ENCODE results near the gene GAPDHS. TPM values are rescaled to one million over a fixed set of nuclear protein-coding genes. Genes with fewer than 3 reads are reported as not detected.

The GAPDHS gene
- total RNA-seq, 1 experiment from 2014 or later, result not detected

- no peaks in the 10 kb centered on the region for H4K20me1 ChIP-seq (ENCODE audit: insufficient read depth)
- peak overlapping the region; percentile 94 for H3K4me2 ChIP-seq (ENCODE audit: low read length)
- H3K9me2 ChIP-seq (ENCODE audit: insufficient read depth), result no peaks in the 10 kb centered on the region
- CTCF ChIA-PET, result interaction anchor here (1.0 to 2.5 kb wide), 4 partner anchors 14 to 239 kb away, joined by 3 to 11 read pairs (median 4); no protein-coding TSS in a partner anchor
- peak overlapping the region; percentile 94 for H3K27ac ChIP-seq (ENCODE audit: low read depth, low read length)
- intact Hi-C loops (cut with micrococcal nuclease), result no loop called here
- H3K27me3 ChIP-seq (ENCODE audit: insufficient read depth, low read length), result no peaks in the 10 kb centered on the region
- peaks cover 13 to 31% of the 10 kb centered on the region in 2 experiments for H3K4me1 ChIP-seq (ENCODE audit: control insufficient read depth in 1 of 2, insufficient read depth in 2 of 2, low read length in 2 of 2)
- BruUV-seq (replicated peaks), result no TSS peak
- no peak overlapping the region for H2AFZ ChIP-seq (ENCODE audit: low read depth, low read length, poor library complexity, severe bottlenecking)
- POLR2A ChIA-PET, result interaction anchor here (0.6 to 2.4 kb wide), 10 partner anchors 10 to 368 kb away, joined by 3 to 22 read pairs (median 4); no protein-coding TSS in a partner anchor
- TF ChIP-seq TCF7L2 (IDR thresholded peaks at IDR 0.05; ENCODE audit: borderline replicate concordance, extremely low read depth, insufficient read depth, insufficient read length) (no peak), JUND (IDR thresholded peaks at IDR 0.05) (no peak), SIN3A (IDR thresholded peaks at IDR 0.05; ENCODE audit: low read depth) (peak; percentile 52), CEBPB (IDR thresholded peaks at IDR 0.05; ENCODE audit: low read depth) (no peak), ZFX (IDR thresholded peaks at IDR 0.05) (no peak), CTCF (IDR thresholded peaks at IDR 0.05 in 2 of 3, conservative IDR thresholded peaks at IDR 0.05 in 1 of 3; ENCODE audit: borderline replicate concordance in 1 of 3, insufficient read depth in 1 of 3, low read depth in 2 of 3, low read length in 2 of 3) (no peak), POLR2A (IDR thresholded peaks at IDR 0.05; ENCODE audit: borderline replicate concordance, extremely low read depth, insufficient read depth, insufficient read length) (no peak), POLR2AphosphoS5 (IDR thresholded peaks at IDR 0.05; ENCODE audit: low read depth, low read length) (peak; percentile 82), SP1 (IDR thresholded peaks at IDR 0.05; ENCODE audit: low read depth) (no peak), ZNF274 (IDR thresholded peaks at IDR 0.05; ENCODE audit: low read depth, low read length) (no peak), CBX3 (IDR thresholded peaks at IDR 0.05; ENCODE audit: low read depth) (no peak), MAX (IDR thresholded peaks at IDR 0.05) (peak; percentile 94), SRF (IDR thresholded peaks at IDR 0.05; ENCODE audit: low read depth) (no peak), REST (IDR thresholded peaks at IDR 0.05; ENCODE audit: low read depth) (no peak), ELF1 (IDR thresholded peaks at IDR 0.05; ENCODE audit: borderline replicate concordance, low read depth) (no peak)
- H3K36me3 ChIP-seq (ENCODE audit: control insufficient read depth in 1 of 2, insufficient read depth in 2 of 2, low read length in 2 of 2), result peaks cover 12 to 30% of the 10 kb centered on the region in 2 experiments; a peak in 3 of 4 replicates
- RAD21 ChIA-PET (ENCODE audit: low non-redundant PET in 1 of 2, low total read pairs in 2 of 2, uncharacterized antibody in 2 of 2, unreplicated experiment in 2 of 2), result interaction anchor here in 1 of 2 experiments (0.6 kb wide), 2 partner anchors 14 to 198 kb away, joined by 3 to 4 read pairs; no protein-coding TSS in a partner anchor
- peak; percentile 59 for DNase-seq (ENCODE audit: low read depth, low spot score)
- ATAC-seq, result peak; percentile 68
- H3K4me3 ChIP-seq (replicated peaks in 1 of 2; ENCODE audit: low read depth in 1 of 2, low read length in 2 of 2), result peak overlapping the region; percentile 66 to 70
- H3K9ac ChIP-seq (ENCODE audit: low read length), result peak overlapping the region; percentile 85
- peaks cover 49% of the 10 kb centered on the region for H3K79me2 ChIP-seq (ENCODE audit: insufficient read depth, low read length)
- H3K9me3 ChIP-seq (ENCODE audit: control insufficient read depth in 1 of 2, insufficient read depth in 1 of 2, low read depth in 1 of 2, low read length in 2 of 2), result no peaks in the 10 kb centered on the region
Measured at GRCh38 chr19:35509018-35509652, 24.1 kb upstream of the GAPDHS start.
